Esophagus squamous epithelium (tissue), 4 donors: Measurements from ENCODE around the gene UNC13C.

ENCODE experiments used
- POLR2A ChIP-seq, 4 donors: fragments of 450-650 bp; IDR thresholded peaks; one replicate each; pipeline ENCODE4 v1.6.1; 2017; ENCODE audit warnings: antibody characterized with exemption in 4 of 4, mild to moderate bottlenecking in 4 of 4, moderate library complexity in 3 of 4
- TF ChIP-seq, protein P1 (sequence below), 6 experiments: fragments of 450-650 bp in 4 of 6; fragments of 200-600 bp in 2 of 6; sonication (generic) in 2 of 6; IDR thresholded peaks; one replicate each; pipeline ENCODE4 v1.5.1; 2016 to 2019; ENCODE audit warnings: antibody characterized with exemption in 6 of 6, mild to moderate bottlenecking in 4 of 6, moderate library complexity in 4 of 6

DNA sequence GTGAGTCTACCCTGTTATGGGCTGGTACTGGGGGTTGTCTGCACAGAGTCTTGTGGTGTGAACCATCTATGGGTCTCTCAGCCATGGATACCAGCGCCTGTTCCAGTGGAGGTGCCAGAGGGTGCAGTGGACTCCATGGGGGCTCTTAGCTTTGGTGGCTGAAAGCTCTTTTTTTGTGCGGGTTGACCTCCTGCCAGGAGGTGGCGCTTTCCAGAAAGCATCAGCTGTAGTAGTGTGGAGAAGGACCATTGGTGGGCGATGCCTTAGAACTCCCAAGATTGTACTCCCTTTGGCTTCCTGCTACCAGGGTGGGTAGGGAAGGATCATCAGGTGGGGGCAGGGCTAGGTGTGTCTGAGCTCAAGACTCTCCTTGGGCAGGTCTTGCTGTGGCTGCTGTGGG is 615.9 kb downstream of the UNC13C start:
- TF ChIP-seq, protein P1, sequence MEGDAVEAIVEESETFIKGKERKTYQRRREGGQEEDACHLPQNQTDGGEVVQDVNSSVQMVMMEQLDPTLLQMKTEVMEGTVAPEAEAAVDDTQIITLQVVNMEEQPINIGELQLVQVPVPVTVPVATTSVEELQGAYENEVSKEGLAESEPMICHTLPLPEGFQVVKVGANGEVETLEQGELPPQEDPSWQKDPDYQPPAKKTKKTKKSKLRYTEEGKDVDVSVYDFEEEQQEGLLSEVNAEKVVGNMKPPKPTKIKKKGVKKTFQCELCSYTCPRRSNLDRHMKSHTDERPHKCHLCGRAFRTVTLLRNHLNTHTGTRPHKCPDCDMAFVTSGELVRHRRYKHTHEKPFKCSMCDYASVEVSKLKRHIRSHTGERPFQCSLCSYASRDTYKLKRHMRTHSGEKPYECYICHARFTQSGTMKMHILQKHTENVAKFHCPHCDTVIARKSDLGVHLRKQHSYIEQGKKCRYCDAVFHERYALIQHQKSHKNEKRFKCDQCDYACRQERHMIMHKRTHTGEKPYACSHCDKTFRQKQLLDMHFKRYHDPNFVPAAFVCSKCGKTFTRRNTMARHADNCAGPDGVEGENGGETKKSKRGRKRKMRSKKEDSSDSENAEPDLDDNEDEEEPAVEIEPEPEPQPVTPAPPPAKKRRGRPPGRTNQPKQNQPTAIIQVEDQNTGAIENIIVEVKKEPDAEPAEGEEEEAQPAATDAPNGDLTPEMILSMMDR (IDR thresholded peaks at IDR 0.05) = no peak
- TF ChIP-seq POLR2A (IDR thresholded peaks at IDR 0.05) = no peak
